GM21381 (cell line): Measurements from ENCODE around the gene ZNF747.
A peak's percentile ranks its signal among the peaks of the same experiment; 100 is the strongest.
"Not testable (repeated sequence)": the region's sequence is repeated elsewhere in the genome, so short reads cannot be mapped to it uniquely, and the experiment has no call there.

Experiments used
- ATAC-seq: cut with Tn5 transposase; IDR thresholded peaks from one replicate; pipeline ENCODE4 v1.9.1; 2021; ENCODE audit warnings: mild to moderate bottlenecking, moderate library complexity; ENCODE audit not compliant: unreplicated experiment

ZNF747 gene

GRCh38 chr16:30557957-30558788 is 23.5 kb upstream of the ZNF747 start, which contains the start of gene ZNF764:
Gene ZNF764, minus strand, starts transcription at chr16:30558374. Its CDS starts 192 bp downstream, at chr16:30558182.
- peak; percentile 85 for ATAC-seq

- ATAC-seq = peak; percentile 1
Measured at GRCh38 chr16:30557707-30557956, 23.0 kb upstream of the ZNF747 start.

- no peak for ATAC-seq
Measured at GRCh38 chr16:30556125-30556473, 21.4 kb upstream of the ZNF747 start.

GRCh38 chr16:30555315-30556124 is 20.9 kb upstream of the ZNF747 start:
- ATAC-seq = no peak

GRCh38 chr16:30554557-30555314 is 20.1 kb upstream of the ZNF747 start:
- ATAC-seq = no peak

GRCh38 chr16:30553393-30553899 is 18.8 kb upstream of the ZNF747 start:
- ATAC-seq = no peak

- ATAC-seq = no peak
Measured at GRCh38 chr16:30552956-30553355, 18.3 kb upstream of the ZNF747 start.

- ATAC-seq = no peak
Measured at GRCh38 chr16:30551781-30552180, 17.1 kb upstream of the ZNF747 start.

- no peak for ATAC-seq
Measured at GRCh38 chr16:30548416-30549253, 14.0 kb upstream of the ZNF747 start.

- ATAC-seq = no peak
Measured at GRCh38 chr16:30546115-30546514, 11.5 kb upstream of the ZNF747 start.

- ATAC-seq = no peak
Measured at GRCh38 chr16:30543067-30543466, 8.4 kb upstream of the ZNF747 start.

GRCh38 chr16:30541502-30542329 is 7.1 kb upstream of the ZNF747 start:
- no peak for ATAC-seq

- not testable (repeated sequence) for ATAC-seq
Measured at GRCh38 chr16:30540916-30541464, 6.3 kb upstream of the ZNF747 start.

GRCh38 chr16:30539986-30540526 is 5.4 kb upstream of the ZNF747 start:
- ATAC-seq = not testable (repeated sequence)

GRCh38 chr16:30539000-30539964 is 4.6 kb upstream of the ZNF747 start:
- ATAC-seq = no peak

- not testable (repeated sequence) for ATAC-seq
Measured at GRCh38 chr16:30536391-30537024, 1.9 kb upstream of the ZNF747 start.

- ATAC-seq = no peak
Measured at GRCh38 chr16:30535777-30536190, 1.1 kb upstream of the ZNF747 start.
